ENCODE results near the gene EMP3. TPM values are rescaled to one million over a fixed set of nuclear protein-coding genes. Genes with fewer than 3 reads are reported as not detected.
"Not testable (repeated sequence)": the region's sequence is repeated elsewhere in the genome, so short reads cannot be mapped to it uniquely, and the experiment has no call there.

Gene EMP3
- total RNA-seq, 1 donor from 2014 or later: 55.2 TPM

- H3K27me3 ChIP-seq: no peaks in the 10 kb centered on the region
- peaks cover 15% of the 10 kb centered on the region for H3K4me1 ChIP-seq
- DNase-seq (ENCODE audit: extremely low spot score in 2 of 2): no peak
- H3K36me3 ChIP-seq: no peaks in the 10 kb centered on the region
- intact Hi-C loops (cut with DNase I): loop anchor here (1.0 kb wide), 1 partner anchor 36 kb away; no protein-coding TSS in a partner anchor
- H3K4me3 ChIP-seq: no peak overlapping the region
- TF ChIP-seq POLR2AphosphoS5 (IDR thresholded peaks at IDR 0.05; ENCODE audit: insufficient read depth in 1 of 2, low read depth in 1 of 2) (no peak), CTCF (IDR thresholded peaks at IDR 0.05) (no peak), POLR2A (IDR thresholded peaks at IDR 0.05) (no peak)
- no peak overlapping the region for H3K27ac ChIP-seq
- H3K9me3 ChIP-seq: no peaks in the 10 kb centered on the region
Measured at GRCh38 chr19:48308631-48309586, 16.4 kb upstream of the EMP3 start.

- H3K27ac ChIP-seq, H3K4me3 ChIP-seq: not testable (repeated sequence)
Measured at GRCh38 chr19:48309731-48310130, 15.6 kb upstream of the EMP3 start.

GRCh38 chr19:48310227-48310626 lies 15.1 kb upstream of the EMP3 start:
- Histone ChIP-seq H3K36me3 (no peaks in the 10 kb centered on the region), H3K9me3 (no peaks in the 10 kb centered on the region), H3K4me1 (peaks cover 15% of the 10 kb centered on the region), H3K27me3 (no peaks in the 10 kb centered on the region), H3K27ac (no peak overlapping the region), H3K4me3 (no peak overlapping the region)
- TF ChIP-seq POLR2AphosphoS5 (IDR thresholded peaks at IDR 0.05; ENCODE audit: insufficient read depth in 1 of 2, low read depth in 1 of 2) (peak in 1 of 2 donors; percentile 64), CTCF (IDR thresholded peaks at IDR 0.05) (no peak), POLR2A (IDR thresholded peaks at IDR 0.05) (no peak)
- DNase-seq (ENCODE audit: extremely low spot score in 2 of 2): no peak
- intact Hi-C loops (cut with DNase I): no loop called here

More at GRCh38 chr19:48309731-48310130, 15.6 kb upstream of the EMP3 start:
- intact Hi-C loops (cut with DNase I); DNase-seq (ENCODE audit: extremely low spot score in 2 of 2); H3K9me3 ChIP-seq; H3K36me3 ChIP-seq; H3K27me3 ChIP-seq: not testable (repeated sequence)
- peaks cover 15% of the 10 kb centered on the region for H3K4me1 ChIP-seq

GRCh38 chr19:48311384-48311783 lies 14.0 kb upstream of the EMP3 start:
- Histone ChIP-seq H3K4me1 (peaks cover 15% of the 10 kb centered on the region), H3K36me3 (no peaks in the 10 kb centered on the region), H3K27me3 (no peaks in the 10 kb centered on the region), H3K27ac (no peak overlapping the region), H3K4me3 (no peak overlapping the region), H3K9me3 (no peaks in the 10 kb centered on the region)
- TF ChIP-seq POLR2A (IDR thresholded peaks at IDR 0.05): no peak
- TF ChIP-seq POLR2AphosphoS5 (IDR thresholded peaks at IDR 0.05; ENCODE audit: insufficient read depth in 1 of 2, low read depth in 1 of 2): no peak
- no peak for DNase-seq (ENCODE audit: extremely low spot score in 2 of 2)
- intact Hi-C loops (cut with DNase I): no loop called here

GRCh38 chr19:48315712-48316111 lies 9.6 kb upstream of the EMP3 start:
- no peaks in the 10 kb centered on the region for H3K27me3 ChIP-seq
- H3K9me3 ChIP-seq: no peaks in the 10 kb centered on the region
- no peak overlapping the region for H3K27ac ChIP-seq
- TF ChIP-seq CTCF (IDR thresholded peaks at IDR 0.05): no peak
- no peak for TF ChIP-seq POLR2AphosphoS5 (IDR thresholded peaks at IDR 0.05; ENCODE audit: insufficient read depth in 1 of 2, low read depth in 1 of 2)
- no peak for TF ChIP-seq POLR2A (IDR thresholded peaks at IDR 0.05)
- intact Hi-C loops (cut with DNase I): no loop called here
- no peaks in the 10 kb centered on the region for H3K36me3 ChIP-seq
- H3K4me1 ChIP-seq: peaks cover 7% of the 10 kb centered on the region
- DNase-seq (ENCODE audit: extremely low spot score in 2 of 2): no peak
- no peak overlapping the region for H3K4me3 ChIP-seq

GRCh38 chr19:48317708-48317960 lies 7.7 kb upstream of the EMP3 start:
- DNase-seq (ENCODE audit: extremely low spot score in 2 of 2); H3K36me3 ChIP-seq; intact Hi-C loops (cut with DNase I); H3K4me3 ChIP-seq; H3K9me3 ChIP-seq; H3K27me3 ChIP-seq; H3K27ac ChIP-seq: not testable (repeated sequence)
- peaks cover 18% of the 10 kb centered on the region for H3K4me1 ChIP-seq

All from vagina (tissue), 2 donors.